KOPT-K1 (cell line): ENCODE results near the gene LPCAT1.

Source experiments
- H3K27ac ChIP-seq: fragments of 200-600 bp; sonication (generic); 2 replicates; pipeline ENCODE4 v1.5.1; 2016; ENCODE audit warnings: antibody characterized with exemption, mild to moderate bottlenecking, low read depth, low read length; ENCODE audit not compliant: poor library complexity, severe bottlenecking
- H3K36me3 ChIP-seq: fragments of 200-600 bp; sonication (generic); 2 replicates; pipeline ENCODE4 v1.5.1; 2017; ENCODE audit warnings: antibody characterized with exemption, mild to moderate bottlenecking, low read length, moderate library complexity; ENCODE audit not compliant: insufficient read depth
- H3K9me3 ChIP-seq: fragments of 200-600 bp; sonication (generic); 2 replicates; pipeline ENCODE4 v1.5.1; 2017; ENCODE audit warnings: antibody characterized with exemption, low read length, mild to moderate bottlenecking; ENCODE audit not compliant: insufficient read depth, poor library complexity, severe bottlenecking

The LPCAT1 gene

DNA sequence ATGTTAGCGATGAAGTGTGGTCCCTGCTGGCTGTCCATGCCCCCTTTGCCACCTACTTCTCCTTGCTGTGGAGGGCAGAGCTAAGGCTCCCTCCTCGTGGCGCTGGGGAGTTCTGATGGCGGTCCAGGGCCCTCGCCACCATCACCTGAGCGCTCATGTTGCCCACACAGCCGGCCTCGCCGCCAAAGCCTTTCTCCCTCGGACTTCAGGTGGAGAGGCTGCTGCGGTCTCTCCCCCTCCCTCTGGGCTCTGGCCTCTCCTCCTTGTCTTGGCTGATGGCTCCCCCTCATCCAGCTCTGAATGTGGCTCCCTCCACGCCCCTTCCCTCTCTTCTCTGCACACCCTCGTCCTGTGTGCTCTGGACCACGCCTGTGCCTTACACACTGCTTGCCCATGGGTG, 14.5 kb upstream of the LPCAT1 start:
- Histone ChIP-seq H3K27ac (no peak overlapping the region), H3K36me3 (no peaks in the 10 kb centered on the region), H3K9me3 (peaks cover 6% of the 10 kb centered on the region)

DNA sequence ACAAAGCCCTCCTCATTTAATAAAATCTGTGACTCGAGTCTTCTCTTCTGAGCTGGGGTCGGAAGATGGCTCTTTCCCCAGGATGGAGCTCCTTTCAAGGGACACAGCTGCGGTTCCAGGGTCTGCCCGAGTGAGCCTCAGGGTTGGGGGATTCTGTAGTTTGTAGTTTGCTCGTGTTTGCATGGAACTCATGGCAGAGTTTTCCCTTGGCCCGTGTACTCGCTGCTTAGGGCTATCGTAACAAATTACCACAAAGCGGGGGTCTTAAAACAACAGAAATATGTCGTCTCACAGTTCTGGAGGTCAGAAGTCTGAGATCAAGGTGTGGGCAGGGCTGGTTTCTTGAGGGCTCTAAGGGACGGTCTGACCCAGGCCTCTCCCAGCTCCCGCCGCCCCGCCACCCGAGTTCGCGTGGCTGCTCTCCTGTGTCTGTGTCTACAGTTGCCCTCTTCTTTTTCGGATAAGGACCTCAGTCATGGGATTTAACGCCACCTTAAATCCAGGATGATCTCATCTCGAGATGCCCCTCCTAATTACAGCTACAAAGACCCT, 13.9 kb upstream of the LPCAT1 start:
- peak overlapping the region; percentile 76 for H3K27ac ChIP-seq

DNA sequence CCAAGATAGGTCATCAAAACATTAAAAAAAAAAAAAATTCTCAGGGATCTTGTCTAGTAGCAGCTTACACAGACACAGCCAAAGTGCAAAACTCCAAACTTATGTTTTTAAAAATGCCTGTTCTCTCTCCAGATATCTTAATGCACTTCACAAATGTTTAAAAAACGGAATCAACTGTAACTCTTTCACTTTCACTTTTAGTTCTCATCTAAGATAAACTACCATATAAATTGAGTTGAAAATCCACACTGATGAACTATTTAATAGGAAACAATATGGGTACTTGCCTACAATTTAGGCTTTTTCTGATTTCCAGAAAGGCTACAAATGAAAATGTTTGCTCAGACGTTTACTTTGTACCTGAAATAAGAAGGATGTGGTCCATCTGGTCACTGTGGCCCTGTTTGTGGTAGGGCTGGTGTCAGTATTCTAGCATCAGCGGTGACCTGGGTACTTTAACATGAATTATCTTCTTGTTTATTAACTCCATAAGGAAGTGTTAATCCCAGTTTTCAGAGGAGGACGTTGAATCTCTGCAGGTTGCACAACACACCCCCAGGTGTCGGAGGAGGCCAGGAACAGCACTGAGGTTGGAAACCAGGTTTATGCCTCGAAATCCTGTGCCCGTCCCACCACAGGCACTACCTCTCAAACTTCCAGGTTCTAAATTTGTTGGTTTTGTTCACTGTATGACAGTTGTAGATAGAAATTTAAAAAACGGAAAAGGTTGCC, 13.3 kb upstream of the LPCAT1 start:
- Histone ChIP-seq H3K27ac (peak overlapping the region; percentile 76), H3K36me3 (no peaks in the 10 kb centered on the region), H3K9me3 (peaks cover 6% of the 10 kb centered on the region)

More for the DNA sequence above, 13.9 kb upstream of the LPCAT1 start:
- Histone ChIP-seq H3K9me3 (peaks cover 6% of the 10 kb centered on the region), H3K36me3 (no peaks in the 10 kb centered on the region)

DNA sequence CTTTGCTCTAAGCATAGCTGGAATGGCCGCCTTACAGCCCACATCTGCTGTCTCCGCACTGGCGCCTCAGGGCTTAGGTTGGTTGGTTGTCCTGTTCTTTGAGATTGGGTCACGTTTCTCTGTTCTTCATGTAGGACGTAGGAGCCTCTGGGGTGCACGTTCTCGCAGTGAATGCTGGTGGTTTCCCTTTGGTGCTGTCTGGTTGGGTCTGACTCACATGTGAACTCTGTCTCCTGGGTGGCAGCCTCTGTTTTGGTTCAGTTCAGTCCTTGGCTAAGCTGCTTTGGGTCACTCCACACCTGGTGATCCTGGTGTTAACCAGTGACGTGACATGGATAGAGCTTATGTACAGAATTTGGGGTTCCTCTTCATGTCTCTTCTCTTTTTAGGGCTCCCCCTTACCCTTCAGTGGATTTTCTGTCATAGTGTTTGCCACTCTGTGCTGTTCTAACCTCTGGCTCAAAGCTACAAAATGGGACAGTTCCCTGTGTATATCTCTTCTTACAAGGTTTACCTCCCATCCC, 12.6 kb upstream of the LPCAT1 start:
- Histone ChIP-seq H3K9me3 (peaks cover 6% of the 10 kb centered on the region), H3K27ac (peak overlapping the region; percentile 76), H3K36me3 (no peaks in the 10 kb centered on the region)

DNA sequence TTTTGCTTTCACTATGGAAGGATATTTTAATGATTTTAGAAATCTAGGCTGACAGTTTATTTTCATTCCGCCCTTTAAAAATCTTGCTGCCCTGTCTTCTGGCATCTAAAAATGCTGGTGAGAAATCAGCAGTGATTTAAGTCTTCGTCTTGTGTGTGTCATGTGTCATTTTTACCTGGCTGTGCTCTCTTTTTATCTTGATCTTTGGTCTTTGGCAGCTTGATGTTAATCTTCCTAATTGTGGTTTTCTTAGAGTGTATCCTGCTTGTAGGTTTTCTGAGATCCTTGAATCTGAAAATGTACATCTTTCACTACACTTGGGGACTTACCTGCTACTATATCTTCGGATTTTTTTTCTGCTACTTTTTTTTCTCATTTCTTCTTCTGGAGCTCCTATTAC, 11.9 kb upstream of the LPCAT1 start:
- Histone ChIP-seq H3K36me3 (no peaks in the 10 kb centered on the region), H3K27ac (peak overlapping the region; percentile 76), H3K9me3 (peaks cover 6% of the 10 kb centered on the region)

DNA sequence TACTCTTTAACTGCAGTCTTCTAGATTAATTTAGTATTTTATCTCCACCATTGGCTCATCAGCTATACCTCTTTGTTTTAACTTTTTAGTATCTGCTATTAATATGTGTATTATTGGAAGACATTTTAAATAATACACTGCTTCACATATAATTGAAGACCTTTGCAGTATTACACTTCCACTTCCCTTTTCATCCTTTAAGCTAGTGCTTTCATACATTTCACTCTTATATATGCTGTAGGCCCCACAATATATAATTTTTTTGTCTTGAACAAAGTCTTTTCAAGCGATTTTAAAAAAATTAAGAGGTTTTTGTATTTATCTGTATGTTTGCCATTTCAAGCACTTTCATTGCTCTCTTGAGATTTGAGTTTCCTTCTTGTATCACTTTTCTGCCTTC, 8.6 kb upstream of the LPCAT1 start:
- Histone ChIP-seq H3K36me3 (no peaks in the 10 kb centered on the region), H3K27ac (no peak overlapping the region), H3K9me3 (no peaks in the 10 kb centered on the region)

DNA sequence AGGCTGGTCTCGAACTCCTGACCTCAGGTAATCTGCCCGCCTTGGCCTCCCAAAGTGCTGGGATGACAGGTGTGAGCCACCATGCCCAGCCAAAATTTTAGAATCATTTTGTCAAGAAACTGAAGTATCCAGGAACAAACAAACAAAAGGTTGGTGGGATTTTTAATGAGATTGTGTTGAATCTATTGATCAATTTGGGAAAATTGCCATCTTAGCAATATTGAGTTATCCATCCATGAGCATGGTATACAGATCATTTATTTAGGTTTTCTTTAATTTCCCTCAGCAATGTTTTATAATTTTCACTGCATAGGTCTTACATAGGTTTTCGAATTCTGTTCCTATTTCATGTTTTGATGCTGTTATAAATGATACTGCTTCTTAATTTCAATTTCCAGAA, 5.7 kb upstream of the LPCAT1 start:
- Histone ChIP-seq H3K36me3 (no peaks in the 10 kb centered on the region), H3K27ac (no peak overlapping the region), H3K9me3 (no peaks in the 10 kb centered on the region)

DNA sequence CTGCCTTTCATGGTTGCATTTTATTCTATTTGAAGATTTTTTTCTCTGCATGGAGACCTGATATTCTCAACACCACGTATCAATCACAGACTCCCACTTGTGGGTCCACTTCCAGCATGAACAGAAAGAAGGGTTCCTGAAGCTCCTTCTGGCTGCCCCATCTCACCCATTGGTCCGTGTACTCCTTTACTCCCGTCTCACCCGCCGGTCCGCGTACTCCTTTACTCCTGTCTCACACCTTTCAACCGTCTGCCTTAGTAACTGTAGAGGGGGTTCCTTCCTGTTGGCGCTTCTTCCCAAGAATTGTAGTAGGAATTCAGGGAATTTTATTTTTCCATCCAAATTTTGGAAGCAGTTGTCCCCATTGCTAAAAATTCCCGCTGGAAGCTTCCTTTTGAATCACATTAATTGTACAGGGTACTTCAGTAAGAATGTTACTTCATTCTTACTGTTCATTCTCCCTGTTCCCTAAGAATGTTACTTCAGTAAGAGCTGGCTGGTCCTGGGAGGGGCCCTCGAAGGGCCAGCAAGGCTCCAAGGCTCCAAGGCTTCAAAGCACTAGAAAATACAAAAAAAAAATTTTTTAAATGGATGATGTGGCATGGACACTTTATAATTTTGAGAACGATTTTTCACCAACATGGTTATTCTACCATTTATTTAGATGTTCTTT, 3.9 kb upstream of the LPCAT1 start:
- no peak overlapping the region for H3K27ac ChIP-seq
- no peaks in the 10 kb centered on the region for H3K36me3 ChIP-seq
- no peaks in the 10 kb centered on the region for H3K9me3 ChIP-seq

DNA sequence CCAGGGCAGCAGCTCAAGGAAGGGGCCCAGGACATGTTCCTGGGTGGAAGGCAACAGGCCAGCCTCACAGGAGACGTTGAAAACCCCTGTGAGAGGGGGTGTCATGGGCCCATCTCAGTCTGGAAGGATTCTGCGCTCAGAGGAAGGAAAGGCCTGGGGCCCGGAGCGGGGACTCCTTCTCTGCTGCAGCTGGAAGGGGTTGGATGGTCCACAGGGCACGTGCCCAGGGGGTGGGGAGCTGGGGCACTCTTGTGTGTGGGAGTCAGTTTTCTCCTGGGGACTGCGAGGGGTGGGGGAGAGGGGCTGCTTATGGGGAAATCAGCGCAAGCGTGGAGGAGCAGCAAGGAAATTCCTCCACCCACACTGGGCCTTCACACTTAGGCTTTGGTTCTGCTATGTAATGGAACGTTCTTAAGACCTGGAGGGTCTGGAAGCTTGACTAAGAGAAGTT, 2.9 kb upstream of the LPCAT1 start:
- H3K9me3 ChIP-seq = no peaks in the 10 kb centered on the region
- H3K27ac ChIP-seq = no peak overlapping the region
- 0 out of 2 replicates have a peak, but pooled peaks cover 1% of the 10 kb centered on the region for H3K36me3 ChIP-seq

DNA sequence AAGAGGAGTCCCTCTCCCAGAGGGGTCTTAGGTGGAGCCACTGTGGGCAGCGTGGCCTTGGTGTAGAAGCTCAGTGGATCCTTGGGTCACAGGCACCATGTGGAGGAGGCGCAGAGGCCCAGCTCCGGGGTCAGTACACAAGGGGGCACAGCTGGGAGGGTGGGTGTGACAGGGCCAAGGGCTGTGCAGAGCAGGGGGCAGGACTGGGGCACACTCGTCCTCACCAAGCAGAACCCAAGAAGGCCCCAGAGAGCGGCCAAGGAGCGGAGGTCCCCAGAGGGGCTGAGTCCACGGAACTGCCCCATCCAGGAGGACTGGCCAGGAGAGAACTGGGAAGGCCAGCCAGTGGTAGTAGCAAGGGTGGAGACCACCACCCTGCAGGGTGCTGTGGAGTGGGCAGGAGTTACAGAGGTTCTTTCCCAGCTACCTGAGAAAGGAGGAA, 2.5 kb upstream of the LPCAT1 start:
- Histone ChIP-seq H3K27ac (no peak overlapping the region), H3K9me3 (no peaks in the 10 kb centered on the region), H3K36me3 (peaks cover 6% of the 10 kb centered on the region)

DNA sequence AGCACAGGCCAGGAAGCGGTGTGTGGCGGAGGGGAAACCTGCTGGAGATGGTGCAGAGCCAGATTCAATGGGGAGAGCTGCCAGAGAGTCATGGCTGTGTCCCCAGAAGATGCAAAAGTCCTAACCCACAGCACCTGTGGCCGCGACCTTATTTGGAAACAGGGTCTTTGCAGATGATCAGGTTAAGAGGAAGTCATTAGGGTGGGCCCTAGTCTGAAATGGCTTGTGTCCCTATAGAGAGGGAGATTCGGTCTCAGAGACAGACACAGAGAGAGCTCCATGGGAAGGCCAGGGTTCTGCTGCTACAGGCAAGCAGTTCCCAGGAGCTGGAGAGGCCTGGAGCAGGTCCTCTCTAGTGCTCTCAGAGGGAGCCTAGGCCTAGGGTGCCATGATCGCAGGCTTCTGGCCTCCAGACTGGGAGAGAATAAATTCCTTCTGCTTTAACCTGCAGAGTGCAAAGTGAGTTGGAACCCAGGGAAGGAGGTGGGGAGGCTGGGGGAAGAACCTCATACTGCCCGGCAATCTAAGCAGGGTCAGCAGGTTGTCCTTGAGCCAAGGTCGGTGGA, 1.9 kb upstream of the LPCAT1 start:
- H3K9me3 ChIP-seq = no peaks in the 10 kb centered on the region
- no peak overlapping the region for H3K27ac ChIP-seq
- H3K36me3 ChIP-seq = peaks cover 11% of the 10 kb centered on the region

DNA sequence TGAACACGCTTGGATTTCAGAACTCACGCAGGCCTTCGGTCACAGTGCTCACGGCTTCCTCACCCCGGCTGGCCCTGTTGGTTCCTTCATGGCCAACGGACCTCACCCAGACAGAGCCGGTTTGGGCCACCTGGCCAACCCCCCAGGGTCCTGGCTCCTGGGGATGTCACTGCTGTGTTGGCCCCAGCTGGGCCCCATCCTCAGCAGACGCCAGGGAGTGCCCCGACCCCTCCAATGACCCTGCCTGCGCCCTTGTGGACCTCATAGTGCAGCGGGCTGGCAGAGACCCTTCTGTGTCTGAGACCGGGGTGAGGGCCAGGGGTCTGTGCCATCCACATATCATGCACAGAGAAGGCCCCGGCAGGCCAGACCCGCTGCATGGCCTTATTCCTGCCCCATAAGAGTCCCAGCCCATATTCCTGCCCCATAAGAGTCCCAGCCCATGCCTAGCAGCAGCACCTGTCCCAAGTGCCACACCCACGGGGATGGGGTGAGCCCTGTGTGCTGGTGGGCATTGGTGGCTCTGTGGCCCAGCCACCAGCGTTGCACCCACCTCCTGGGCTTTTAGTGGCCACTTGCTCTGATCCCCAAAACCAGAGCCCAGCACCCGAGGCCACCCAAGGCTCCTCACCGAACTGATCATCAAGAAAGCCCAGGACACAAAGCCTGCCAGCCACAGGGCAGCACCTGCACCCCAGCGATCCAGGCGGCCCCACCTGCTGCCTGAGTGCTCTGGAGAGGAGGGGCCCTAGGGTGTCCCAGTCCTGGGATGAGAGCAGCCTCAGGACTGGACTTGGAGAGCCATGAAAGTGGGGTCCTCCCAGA, 1.3 kb upstream of the LPCAT1 start:
- Histone ChIP-seq H3K9me3 (no peaks in the 10 kb centered on the region), H3K27ac (peak overlapping the region; percentile 79), H3K36me3 (peaks cover 16% of the 10 kb centered on the region)

DNA sequence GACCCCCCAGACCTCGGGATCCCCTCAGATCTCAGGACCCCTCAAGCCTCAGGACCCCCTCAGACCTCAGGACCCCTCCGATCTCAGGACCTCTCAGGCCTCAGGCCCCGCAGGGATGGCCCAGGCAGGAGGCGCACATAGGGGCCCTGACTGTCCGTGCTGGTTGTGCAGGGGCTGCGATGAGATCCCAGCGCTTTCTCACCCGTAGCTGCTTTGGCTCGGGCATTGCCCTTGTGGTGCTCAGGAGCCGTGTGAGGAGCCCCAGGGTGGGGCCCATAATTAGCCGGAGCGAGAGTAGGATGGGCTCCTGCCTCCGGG, 680 bp upstream of the LPCAT1 start:
- H3K27ac ChIP-seq = peak overlapping the region; percentile 79
- no peaks in the 10 kb centered on the region for H3K9me3 ChIP-seq
- peaks cover 21% of the 10 kb centered on the region for H3K36me3 ChIP-seq

DNA sequence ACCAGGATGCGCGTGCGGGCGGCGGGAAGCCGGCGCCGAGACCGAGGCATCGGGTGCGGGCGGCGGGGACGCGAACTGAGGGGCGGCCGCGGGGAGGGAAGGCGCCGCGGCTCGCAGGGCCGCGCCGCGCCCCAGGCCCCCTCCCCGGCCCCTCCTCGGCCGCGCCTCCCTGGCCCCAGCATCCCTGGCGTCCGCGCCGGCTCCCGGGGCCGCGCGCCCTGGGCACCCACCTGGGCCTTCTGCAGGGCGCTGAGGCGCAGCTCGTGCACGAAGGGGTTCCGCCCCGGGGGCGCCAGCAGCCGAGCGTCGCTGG, 324 bp downstream of the LPCAT1 start:
- H3K27ac ChIP-seq = peak overlapping the region; percentile 79
- peaks cover 31% of the 10 kb centered on the region for H3K36me3 ChIP-seq
- no peaks in the 10 kb centered on the region for H3K9me3 ChIP-seq
